RWPE2 (cell line): ENCODE data around the gene AP3S1.
A peak's percentile ranks its signal among the peaks of the same experiment; 100 is the strongest.

Experiments
- ATAC-seq: fragments of 200-7000 bp; cut with Tn5 transposase; 3 replicates; pipeline ENCODE4 v1.9.1; 2021; ENCODE audit warnings: low read depth
- DNase-seq: peaks from one replicate; pipeline ENCODE4 v3.0.0-alpha.2; 2020; ENCODE audit warnings: low spot score
- H3K27ac ChIP-seq: fragments of 450-650 bp; 2 replicates; pipeline ENCODE4 v1.5.1; 2017; ENCODE audit warnings: mild to moderate bottlenecking; ENCODE audit not compliant: poor library complexity, severe bottlenecking
- H3K27me3 ChIP-seq: fragments of 250-450 bp; sonication (Bioruptor Pico); 2 replicates; pipeline ENCODE4 v1.5.1; 2021; ENCODE audit warnings: mild to moderate bottlenecking, moderate library complexity; ENCODE audit not compliant: insufficient read depth, poor library complexity, severe bottlenecking
- H3K36me3 ChIP-seq: fragments of 250-450 bp; sonication (Bioruptor Pico); 2 replicates; pipeline ENCODE4 v1.5.1; 2020; ENCODE audit warnings: low read depth, mild to moderate bottlenecking, moderate library complexity
- H3K4me1 ChIP-seq: fragments of 250-450 bp; sonication (Bioruptor Pico); 2 replicates; pipeline ENCODE4 v1.5.1; 2021; ENCODE audit warnings: mild to moderate bottlenecking, moderate library complexity; ENCODE audit not compliant: insufficient read depth, poor library complexity, severe bottlenecking
- H3K4me3 ChIP-seq: fragments of 250-450 bp; sonication (Bioruptor Pico); 2 replicates; pipeline ENCODE4 v1.5.1; 2021; ENCODE audit warnings: mild to moderate bottlenecking, moderate library complexity; ENCODE audit not compliant: severe bottlenecking
- H3K9me3 ChIP-seq: fragments of 250-450 bp; sonication (Bioruptor Pico); 2 replicates; pipeline ENCODE4 v1.5.1; 2021; ENCODE audit warnings: mild to moderate bottlenecking, moderate library complexity; ENCODE audit not compliant: severe bottlenecking
- CTCF ChIP-seq: fragments of 450-650 bp; IDR thresholded peaks from one replicate; pipeline ENCODE4 v1.5.1; 2017; ENCODE audit warnings: mild to moderate bottlenecking, moderate library complexity; ENCODE audit not compliant: poor library complexity, severe bottlenecking

AP3S1 gene

DNA sequence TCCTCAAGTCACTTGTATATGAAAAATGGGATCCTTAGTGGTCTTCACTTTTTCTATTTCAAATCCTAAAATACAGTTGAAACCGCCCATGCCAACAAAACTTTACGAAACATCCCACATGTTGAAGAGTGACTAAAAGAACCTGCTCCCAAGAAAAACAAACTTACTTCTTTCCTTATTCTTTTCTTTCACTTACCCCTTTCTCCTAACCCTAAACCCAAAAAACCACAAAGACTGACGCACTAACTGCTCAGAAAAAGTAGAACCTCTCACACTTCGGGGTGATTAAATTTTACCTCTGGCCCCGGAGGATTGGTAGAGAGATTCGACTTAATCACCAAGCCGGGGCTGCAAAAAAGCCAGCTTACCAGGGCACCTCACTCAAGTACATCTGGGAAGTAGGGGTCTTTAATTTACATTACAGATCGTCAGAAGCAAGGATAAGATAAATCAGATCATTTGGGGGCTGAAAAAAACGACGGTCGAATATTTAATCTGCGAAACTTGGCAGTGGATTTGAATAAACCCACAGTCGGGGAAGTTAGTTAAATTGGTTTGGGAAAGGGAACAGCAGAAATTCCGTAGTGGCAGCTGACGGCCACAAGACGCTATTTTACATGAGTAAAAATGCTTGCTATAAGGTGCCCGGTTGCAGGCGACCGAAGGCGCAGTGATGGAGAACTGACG is 26.6 kb upstream of the AP3S1 start:
- no peak for TF ChIP-seq CTCF
- DNase-seq (no peak), ATAC-seq (no peak)
- Histone ChIP-seq H3K4me3 (no peak overlapping the region), H3K9me3 (no peaks in the 10 kb centered on the region), H3K27ac (no peak overlapping the region), H3K36me3 (no peaks in the 10 kb centered on the region), H3K4me1 (no peaks in the 10 kb centered on the region), H3K27me3 (peaks cover 75% of the 10 kb centered on the region)

GRCh38 chr5:115815693-115816225 is 26.0 kb upstream of the AP3S1 start:
- peak; percentile 35 for ATAC-seq
- peaks cover 75% of the 10 kb centered on the region for H3K27me3 ChIP-seq
- TF ChIP-seq CTCF, result no peak
- no peak overlapping the region for H3K27ac ChIP-seq
- H3K9me3 ChIP-seq, result no peaks in the 10 kb centered on the region
- DNase-seq, result no peak
- no peaks in the 10 kb centered on the region for H3K36me3 ChIP-seq
- H3K4me3 ChIP-seq, result no peak overlapping the region
- no peaks in the 10 kb centered on the region for H3K4me1 ChIP-seq

GRCh38 chr5:115816226-115817081 is 25.3 kb upstream of the AP3S1 start, which contains the start of gene CDO1:
CDO1 (minus strand) TSS chr5:115816659; CDS start chr5:115816397, 262 bp downstream.
- H3K9me3 ChIP-seq, result no peaks in the 10 kb centered on the region
- no peaks in the 10 kb centered on the region for H3K36me3 ChIP-seq
- H3K27me3 ChIP-seq, result peaks cover 75% of the 10 kb centered on the region
- no peaks in the 10 kb centered on the region for H3K4me1 ChIP-seq
- no peak for TF ChIP-seq CTCF
- peak; percentile 61 for DNase-seq
- H3K27ac ChIP-seq, result no peak within 1 kb of the TSS
- no peak within 1 kb of the TSS for H3K4me3 ChIP-seq
- ATAC-seq, result peak; percentile 44

GRCh38 chr5:115817386-115817785 is 24.3 kb upstream of the AP3S1 start:
- H3K4me3 ChIP-seq, result no peak overlapping the region

More at GRCh38 chr5:115817386-115817785, 24.3 kb upstream of the AP3S1 start:
- peaks cover 70% of the 10 kb centered on the region for H3K27me3 ChIP-seq
- no peaks in the 10 kb centered on the region for H3K36me3 ChIP-seq
- no peaks in the 10 kb centered on the region for H3K4me1 ChIP-seq
- no peak for TF ChIP-seq CTCF
- DNase-seq (no peak), ATAC-seq (no peak)
- no peak overlapping the region for H3K27ac ChIP-seq
- H3K9me3 ChIP-seq, result no peaks in the 10 kb centered on the region
